ENCODE results near the gene IL31RA. TPM values are rescaled to one million over a fixed set of nuclear protein-coding genes. Genes with fewer than 3 reads are reported as not detected.

Gene IL31RA
- polyA plus RNA-seq, 2 of the 4 experiments (the other 2 are of a cell fraction), result 0.94 to 2.0 TPM

GRCh38 chr5:55926476-55926875 lies 75.3 kb downstream of the IL31RA start:
- H3K4me3 ChIP-seq, result no peak overlapping the region
- POLR2A ChIA-PET, result no interaction called here
- H3K4me2 ChIP-seq, result no peak overlapping the region
- H3K4me1 ChIP-seq, result peaks cover 30% of the 10 kb centered on the region
- no peak for TF ChIP-seq BHLHE40 (IDR thresholded peaks at IDR 0.05; ENCODE audit: low read depth, low read length)
- no peak for TF ChIP-seq CBX2 (IDR thresholded peaks at IDR 0.05; ENCODE audit: borderline replicate concordance, low read depth)
- no peak for TF ChIP-seq POLR2A (IDR thresholded peaks at IDR 0.05; ENCODE audit: low read length)
- TF ChIP-seq TFCP2L1 (CRISPR knock-in tag; IDR thresholded peaks at IDR 0.05), result no peak
- TF ChIP-seq NFE2L2 (conservative IDR thresholded peaks at IDR 0.05; ENCODE audit: low read length), result no peak
- no peak for TF ChIP-seq E2F6 (IDR thresholded peaks at IDR 0.05; ENCODE audit: borderline replicate concordance, low read depth)
- no peak for TF ChIP-seq ESRRA (IDR thresholded peaks at IDR 0.05; ENCODE audit: borderline replicate concordance, low read length)
- TF ChIP-seq MAX (IDR thresholded peaks at IDR 0.05), result no peak
- TF ChIP-seq EHMT2 (IDR thresholded peaks at IDR 0.05; ENCODE audit: low read depth), result no peak
- no peak for TF ChIP-seq HES2 (IDR thresholded peaks at IDR 0.05)
- TF ChIP-seq HEYL (CRISPR knock-in tag; IDR thresholded peaks at IDR 0.05), result no peak
- no peak for TF ChIP-seq ELK1 (IDR thresholded peaks at IDR 0.05; ENCODE audit: low read depth, low read length)
- no peak for TF ChIP-seq HDAC2 (IDR thresholded peaks at IDR 0.05)
- no peak for TF ChIP-seq BCL3 (IDR thresholded peaks at IDR 0.05)
- no peak for TF ChIP-seq FOSB (CRISPR knock-in tag; IDR thresholded peaks at IDR 0.05)
- no peak for TF ChIP-seq REST (IDR thresholded peaks at IDR 0.05)
- TF ChIP-seq EP300 (IDR thresholded peaks at IDR 0.05), result no peak
- TF ChIP-seq PBX3 (IDR thresholded peaks at IDR 0.05), result no peak
- no peak for TF ChIP-seq TP53 (CRISPR knock-in tag; IDR thresholded peaks at IDR 0.05)
- H3K27ac ChIP-seq, result peak overlapping the region; percentile 61 to 82
- WGBS (ENCODE audit: missing lambda C conversion rate), result 90% methylated on average over 5 of the region's 5 CpGs
- ATAC-seq (no peak), FAIRE-seq (no peak), DNase-seq (ENCODE audit: low read depth in 1 of 2, low spot score in 1 of 2) (no peak)
- H3K9me3 ChIP-seq, result no peaks in the 10 kb centered on the region
- CTCF ChIA-PET, result interaction anchor here (1.7 kb wide), 1 partner anchor 10 kb away, joined by 12 read pairs; no protein-coding TSS in a partner anchor

All from A549 (cell line).